Measurements from ENCODE around the gene E2F4.

E2F4 gene

DNA sequence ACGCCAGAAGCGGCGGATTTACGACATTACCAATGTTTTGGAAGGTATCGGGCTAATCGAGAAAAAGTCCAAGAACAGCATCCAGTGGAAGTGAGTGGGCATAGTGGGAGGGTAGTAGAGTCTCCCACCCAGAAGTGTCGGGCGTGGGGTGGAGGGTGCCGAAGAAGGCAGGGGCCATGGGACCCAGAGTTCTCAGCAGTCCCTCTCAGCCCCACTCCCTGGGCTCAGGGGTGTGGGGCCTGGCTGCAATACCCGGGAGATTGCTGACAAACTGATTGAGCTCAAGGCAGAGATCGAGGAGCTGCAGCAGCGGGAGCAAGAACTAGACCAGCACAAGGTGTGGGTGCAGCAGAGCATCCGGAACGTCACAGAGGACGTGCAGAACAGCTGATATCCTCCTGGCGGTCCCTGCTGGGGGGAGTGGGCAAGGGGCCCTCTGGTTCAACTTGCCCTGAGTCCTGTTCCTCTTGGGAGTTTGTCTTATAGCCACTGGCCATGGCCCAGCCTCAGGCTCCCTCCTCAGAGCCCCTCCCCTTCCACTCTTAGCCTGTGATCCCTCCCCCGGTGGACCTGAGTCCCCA lies 916 bp downstream of the E2F4 start:
- no peak for DNase-seq

DNA sequence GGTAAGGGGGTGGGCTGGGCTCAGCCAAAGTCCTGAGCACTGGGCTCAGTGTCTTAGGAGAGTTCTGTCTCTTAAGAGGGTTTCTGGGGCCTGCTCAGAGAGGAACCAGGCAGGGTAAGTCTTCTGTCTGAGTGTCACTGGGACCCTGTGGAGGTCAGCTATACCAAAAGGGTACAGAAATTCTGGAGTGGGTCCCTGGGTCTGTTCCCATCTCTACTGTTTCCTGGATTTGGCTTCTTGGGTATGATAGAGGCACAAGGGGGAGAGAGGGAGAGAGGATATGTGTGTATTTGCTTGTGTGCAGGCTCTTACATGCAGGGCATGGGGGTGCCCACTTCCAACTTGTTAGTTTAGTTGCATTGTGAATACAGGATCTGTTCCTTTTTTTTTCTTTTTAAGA lies 1.6 kb downstream of the E2F4 start:
- no peak for DNase-seq

DNA sequence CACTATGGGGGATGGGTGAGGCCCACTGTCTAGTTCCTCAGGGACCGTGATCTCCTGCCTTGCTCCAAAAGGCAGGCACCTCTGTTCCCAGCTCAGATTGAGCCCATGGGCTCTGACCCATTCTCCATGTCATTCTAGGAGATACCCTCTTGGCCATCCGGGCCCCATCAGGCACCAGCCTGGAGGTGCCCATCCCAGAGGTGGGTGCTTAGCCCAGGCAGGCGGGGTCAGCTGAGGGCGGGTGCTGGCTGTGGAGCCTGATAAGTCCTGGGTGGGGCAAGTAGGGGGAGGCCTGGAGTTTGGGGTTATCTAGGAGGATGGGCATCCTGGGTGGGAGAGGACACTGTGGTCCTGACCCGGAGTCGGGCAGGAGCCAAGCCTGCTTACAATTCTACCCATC lies 2.3 kb downstream of the E2F4 start:
- no peak for DNase-seq

DNA sequence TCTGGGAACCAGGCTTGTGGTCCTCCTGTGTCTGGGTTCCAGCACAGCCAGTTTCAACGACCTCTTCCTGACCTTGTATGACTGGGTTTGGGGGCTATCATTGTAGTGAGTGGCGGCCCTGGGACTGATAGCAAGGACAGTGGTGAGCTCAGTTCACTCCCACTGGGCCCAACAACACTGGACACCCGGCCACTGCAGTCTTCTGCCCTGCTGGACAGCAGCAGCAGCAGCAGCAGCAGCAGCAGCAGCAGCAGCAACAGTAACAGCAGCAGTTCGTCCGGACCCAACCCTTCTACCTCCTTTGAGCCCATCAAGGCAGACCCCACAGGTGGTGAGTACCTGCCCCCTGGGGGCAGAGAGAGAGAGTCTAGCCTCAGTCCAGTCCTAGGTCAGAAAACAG lies 3.7 kb downstream of the E2F4 start:
- no peak for DNase-seq

DNA sequence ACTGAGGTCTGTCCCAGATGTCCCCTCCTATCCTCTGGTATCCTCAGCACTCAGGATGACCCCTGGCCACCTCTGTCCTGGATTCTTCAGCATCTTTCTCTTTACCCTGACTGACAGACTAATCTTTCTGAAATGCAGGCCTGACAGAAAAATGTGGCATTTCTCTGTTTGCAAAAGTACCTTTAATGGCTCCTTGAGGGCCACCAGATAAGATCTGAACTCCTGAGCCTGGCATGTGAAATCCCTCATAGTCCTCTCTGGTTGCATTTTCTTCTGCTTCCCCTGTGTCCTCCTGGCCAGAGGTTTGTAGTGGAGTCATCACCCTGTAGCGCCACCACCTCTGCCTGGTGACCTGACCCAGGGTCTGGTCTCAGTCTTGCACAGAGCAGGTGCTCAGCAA lies 4.9 kb downstream of the E2F4 start:
- DNase-seq: no peak

DNA sequence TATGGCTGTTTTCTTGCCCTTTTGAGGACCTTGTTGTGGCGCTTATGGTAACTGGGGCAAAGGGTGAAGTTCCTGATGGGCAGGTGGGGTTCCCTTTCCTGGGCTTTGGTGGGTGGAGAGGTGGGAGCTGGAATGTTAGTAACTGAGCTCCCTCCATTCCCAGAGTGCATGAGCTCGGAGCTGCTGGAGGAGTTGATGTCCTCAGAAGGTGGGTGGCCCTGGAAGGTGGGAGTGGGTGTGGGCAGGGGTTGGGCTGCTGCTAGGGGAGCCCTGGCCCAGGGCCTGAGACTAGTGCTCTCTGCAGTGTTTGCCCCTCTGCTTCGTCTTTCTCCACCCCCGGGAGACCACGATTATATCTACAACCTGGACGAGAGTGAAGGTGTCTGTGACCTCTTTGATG lies 5.7 kb downstream of the E2F4 start:
- DNase-seq: no peak

DNA sequence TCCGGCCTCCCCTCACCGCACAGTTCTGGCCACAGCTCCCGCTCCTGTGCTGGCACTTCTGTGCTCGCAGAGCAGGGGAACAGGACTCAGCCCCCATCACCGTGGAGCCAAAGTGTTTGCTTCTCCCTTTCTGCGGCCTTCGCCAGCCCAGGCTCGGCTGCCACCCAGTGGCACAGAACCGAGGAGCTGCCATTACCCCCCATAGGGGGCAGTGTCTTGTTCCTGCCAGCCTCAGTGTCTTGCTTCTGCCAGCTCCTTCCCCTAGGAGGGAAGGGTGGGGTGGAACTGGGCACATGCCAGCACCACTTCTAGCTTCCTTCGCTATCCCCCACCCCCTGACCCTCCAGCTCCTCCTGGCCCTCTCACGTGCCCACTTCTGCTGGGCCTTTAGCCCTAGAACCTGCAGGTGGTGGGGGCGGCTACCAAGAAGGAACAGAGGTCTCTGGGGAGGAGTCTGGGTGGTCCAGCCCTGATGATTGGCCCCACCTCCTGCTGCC lies 6.3 kb downstream of the E2F4 start:
- DNase-seq: no peak

DNA sequence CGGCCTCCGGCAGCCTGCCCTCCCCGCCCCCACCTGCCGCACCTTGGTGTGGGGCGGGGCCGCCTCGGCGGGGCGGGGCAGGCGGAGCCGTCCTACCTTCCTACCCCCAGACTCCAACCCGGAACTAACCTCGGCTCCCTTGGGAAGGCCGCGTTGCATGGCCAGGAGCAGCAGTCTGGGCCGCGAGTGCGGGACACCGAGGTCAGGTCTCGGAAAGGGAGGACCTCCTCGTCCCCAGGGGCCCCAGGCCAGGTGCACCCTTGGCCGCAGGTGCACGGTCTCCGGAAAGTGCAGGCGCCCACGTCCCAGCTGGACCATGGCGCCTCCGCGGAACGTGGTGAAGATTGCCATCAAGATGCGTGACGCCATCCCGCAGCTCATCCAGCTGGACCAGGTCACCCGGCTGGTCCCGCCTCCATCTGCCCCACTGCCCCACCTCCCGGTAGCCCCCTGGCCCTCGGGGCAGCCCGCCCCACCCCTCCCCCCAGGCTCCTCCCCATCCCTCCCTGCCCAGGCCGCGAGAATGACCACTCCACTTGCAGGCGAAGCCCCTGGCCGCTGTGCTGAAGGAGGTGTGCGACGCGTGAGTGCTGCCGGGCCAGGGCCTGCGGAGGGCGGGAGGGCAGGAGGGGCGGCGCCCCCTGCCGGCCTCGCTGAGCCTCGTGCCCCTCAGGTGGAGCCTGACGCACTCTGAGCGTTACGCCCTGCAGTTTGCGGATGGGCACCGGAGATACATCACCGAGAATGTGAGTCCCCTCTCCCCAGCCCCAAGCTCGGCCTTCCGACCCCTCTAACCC lies 7.3 kb downstream of the E2F4 start, which contains the start of gene ELMO3:
ELMO3 (plus strand) TSS at position 121 of the 797 bp plus-strand sequence; CDS start at position 317, 196 bp downstream.
- no peak for DNase-seq

DNA sequence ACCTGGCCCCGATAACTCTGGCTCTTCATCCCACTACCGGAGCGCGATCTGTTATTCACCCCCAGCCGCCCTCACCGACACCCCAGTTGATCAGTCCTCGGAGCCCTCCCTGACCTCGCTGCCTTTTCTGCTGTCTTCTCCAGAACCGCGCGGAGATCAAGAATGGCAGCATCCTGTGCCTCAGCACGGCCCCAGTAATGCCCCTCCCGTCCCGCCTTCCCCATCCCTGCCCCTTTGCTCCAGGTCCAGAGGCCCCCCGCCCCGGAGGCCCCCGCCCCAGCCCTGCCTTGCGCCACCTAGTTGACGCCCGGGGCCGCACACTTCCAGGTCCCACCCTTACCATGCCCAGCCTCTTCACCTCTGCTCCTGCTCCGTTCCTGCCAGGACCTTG lies 7.8 kb downstream of the E2F4 start:
- no peak for DNase-seq

DNA sequence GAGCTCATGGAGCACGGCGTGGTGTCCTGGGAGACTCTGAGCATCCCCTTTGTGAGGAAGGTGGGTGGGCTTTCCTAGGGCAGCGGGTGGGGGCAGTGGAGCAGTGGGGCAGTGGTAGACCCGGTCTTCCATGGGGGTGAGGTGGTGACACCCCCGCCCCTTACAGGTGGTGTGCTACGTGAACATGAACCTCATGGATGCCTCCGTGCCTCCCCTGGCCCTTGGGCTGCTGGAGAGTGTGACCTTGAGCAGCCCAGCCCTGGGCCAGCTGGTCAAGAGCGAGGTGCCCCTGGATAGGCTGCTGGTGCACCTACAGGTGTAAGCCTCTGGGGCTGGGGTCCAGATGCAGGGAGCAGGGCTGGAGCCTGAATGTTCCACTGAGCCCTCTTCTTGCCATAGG lies 8.5 kb downstream of the E2F4 start:
- DNase-seq: no peak

DNA sequence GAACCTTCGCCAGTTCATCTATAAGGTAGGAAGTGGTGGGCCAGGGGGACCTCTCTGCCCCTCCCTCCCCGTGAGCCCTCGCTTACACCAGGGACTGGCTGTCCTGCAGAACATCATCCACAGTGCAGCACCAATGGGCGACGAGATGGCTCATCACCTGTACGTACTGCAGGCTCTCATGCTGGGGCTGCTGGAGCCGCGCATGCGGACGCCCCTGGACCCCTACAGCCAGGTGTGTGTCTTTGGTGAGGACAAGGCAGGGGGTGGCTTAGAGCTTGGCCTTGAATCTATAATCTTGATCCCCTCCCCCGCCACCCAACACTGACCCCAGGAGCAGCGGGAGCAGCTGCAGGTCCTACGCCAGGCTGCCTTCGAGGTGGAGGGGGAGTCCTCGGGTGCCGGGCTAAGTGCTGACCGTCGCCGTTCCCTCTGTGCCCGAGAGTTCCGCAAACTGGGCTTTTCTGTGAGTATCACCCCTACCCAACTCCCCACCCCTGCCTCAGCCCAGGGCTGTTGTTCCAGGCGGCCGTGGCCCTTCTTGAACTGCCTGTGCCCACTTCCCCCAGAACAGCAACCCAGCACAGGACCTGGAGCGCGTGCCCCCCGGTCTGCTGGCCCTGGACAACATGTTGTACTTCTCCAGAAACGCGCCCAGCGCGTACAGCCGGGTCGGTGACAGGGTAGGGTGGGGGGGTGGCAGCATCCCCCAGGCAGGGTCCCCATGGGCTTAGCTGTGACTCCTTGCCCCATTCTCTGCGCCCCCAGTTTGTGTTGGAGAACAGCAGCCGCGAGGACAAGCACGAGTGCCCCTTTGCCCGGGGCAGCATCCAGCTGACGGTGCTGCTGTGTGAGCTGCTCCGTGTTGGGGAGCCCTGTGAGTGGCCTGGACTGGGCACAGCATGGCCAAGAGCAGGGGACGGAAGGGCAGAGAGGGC lies 9.7 kb downstream of the E2F4 start:
- DNase-seq: no peak

DNA sequence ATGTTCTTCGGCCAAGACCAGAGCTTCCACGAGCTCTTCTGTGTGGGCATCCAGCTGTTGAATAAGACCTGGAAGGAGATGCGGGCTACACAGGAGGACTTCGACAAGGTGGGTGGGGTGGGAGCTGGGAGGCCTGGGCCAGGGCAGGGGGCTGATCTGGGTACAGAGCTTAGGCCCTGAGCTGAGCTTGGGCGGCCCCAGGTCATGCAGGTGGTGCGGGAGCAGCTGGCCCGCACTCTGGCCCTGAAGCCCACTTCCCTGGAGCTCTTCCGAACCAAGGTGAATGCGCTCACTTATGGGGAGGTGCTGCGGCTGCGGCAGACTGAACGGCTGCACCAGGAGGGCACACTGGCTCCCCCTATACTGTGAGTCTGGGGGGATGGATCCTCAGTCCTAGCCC lies 10.5 kb downstream of the E2F4 start:
- no peak for DNase-seq

DNA sequence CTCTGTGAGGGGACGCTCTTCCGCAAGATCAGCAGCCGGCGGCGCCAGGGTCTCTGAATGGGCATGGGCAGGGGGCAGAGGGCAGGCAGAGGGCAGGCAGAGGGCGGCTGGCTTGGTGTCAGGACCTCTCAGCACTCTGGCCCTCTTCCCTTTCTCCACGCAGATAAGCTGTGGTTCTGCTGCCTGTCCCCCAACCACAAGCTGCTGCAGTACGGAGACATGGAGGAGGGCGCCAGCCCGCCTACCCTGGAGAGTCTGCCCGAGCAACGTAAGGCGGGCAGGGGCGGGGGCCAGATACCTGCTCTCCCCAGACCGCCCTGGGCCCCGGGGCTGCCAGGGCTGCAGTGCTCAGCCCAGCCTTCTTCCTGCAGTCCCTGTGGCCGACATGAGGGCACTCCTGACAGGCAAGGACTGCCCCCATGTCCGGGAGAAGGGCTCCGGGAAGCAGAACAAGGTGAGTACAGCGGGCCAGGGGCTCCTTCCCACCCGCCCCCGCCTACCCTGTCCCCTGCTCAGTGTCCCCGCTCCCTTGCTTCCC lies 11.1 kb downstream of the E2F4 start:
- DNase-seq: no peak

DNA sequence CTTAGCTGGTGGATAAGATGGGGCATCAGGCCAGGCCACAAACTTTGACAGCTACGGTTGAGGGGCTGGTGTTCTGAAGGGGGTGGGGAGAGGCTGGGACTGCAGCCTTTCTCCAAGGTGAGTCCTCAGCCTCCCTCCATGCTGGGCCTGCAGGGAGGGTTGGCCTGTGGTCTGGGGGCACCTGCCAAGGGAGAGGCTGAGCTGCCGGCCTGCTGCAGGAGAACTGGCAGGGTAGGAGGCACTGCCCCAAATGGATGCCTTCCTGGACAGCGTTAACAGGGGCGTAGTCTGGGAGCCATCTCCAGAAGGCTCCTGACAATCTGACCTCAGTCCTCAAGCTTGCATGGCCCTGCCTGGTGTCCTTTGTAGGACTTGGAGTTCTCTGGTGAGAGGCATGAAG lies 12.1 kb downstream of the E2F4 start:
- no peak for DNase-seq

DNA sequence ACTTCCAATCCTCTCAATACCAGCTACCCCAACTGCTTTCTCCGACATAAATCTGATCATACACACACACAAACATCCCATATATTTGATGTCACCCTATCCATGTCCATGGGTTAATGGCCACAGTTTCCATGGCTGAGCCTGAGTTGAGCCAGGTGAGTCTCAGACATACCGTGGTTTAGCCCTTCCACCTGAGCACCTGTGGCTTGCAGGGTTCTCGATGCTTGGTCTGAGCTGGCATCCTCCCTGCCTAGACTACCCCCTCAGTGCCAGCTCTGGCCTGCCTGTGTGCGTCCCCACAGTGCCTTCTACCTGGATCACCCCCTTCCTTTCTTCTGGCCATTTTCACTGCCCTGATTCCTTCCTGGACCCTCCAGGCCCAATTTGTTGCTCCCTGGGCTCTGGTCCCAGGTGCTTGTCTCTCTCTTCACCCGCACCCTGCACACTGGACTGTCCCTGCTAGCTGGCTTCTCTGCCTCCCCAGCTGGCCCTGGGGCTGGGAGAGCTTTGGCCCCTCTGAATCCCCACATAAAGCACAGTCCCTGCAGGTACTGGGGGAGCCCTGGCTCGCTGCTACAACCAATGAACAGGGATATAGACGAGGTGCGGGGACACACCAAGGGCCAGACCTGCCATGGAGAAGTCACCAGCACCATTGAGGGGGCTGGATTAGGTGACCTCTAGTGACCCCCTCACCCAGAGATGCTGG lies 14.3 kb downstream of the E2F4 start:
- no peak for DNase-seq

DNA sequence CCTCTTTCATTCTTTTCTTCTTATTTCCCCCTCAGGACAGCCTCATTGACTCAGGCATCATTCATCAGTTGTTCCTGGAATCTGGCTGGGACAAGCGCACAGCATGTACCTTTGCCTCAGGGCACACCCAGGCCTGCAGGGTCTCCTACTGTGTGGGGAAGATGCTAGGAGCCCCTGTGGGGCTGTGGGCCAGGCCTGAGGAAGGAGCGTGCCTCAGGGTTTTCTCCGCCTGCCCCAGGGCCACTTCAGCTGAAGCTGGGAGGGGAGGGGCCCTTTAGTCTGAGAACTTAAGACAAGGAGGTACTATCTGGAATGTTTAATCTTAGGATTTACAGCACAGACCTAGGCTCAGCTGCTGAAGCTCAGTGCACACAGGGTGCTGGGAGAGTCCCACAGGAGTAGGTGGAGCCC lies 14.9 kb downstream of the E2F4 start:
- no peak for DNase-seq

DNA sequence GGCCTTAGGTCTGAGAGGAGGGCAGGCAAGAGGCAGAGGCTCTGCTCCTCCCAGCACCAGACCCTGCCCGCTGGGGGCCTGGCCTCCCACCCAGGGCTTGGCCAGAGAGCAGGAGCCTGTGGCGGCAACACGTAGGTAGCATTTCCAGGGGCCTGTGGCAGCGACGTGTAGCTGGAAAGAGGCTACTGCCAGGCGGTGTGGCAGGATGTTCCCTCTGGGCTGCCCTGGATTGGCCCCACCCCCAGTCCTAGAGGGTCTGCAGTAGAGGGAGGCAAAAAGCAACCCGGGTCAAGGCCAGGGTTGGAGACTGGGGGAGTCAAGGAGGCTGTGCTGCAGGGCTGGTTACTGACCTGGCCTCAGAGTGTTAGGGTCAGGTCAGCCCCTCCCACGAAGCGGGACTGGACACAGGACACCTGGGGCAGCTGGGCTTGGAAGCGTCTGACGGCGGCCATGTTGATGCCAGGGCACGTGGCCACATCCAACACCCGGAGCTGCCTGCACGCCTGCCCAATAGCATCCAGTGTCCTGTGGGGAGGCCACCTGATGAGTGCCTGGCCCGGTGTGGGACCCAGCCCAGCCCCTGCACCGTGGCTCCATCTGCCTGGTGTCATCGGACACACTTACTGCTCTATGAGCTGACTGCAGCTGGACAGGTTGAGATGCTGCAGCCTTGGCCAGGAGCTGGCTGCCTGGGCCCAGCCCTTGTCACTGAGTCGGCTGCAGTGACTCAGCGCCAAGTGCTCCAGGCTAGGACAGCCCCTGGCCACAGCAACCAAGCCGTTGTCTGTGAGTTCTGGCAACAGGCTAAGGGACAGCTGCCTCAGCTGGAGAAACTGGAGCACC lies 15.5 kb downstream of the E2F4 start:
- no peak for DNase-seq

DNA sequence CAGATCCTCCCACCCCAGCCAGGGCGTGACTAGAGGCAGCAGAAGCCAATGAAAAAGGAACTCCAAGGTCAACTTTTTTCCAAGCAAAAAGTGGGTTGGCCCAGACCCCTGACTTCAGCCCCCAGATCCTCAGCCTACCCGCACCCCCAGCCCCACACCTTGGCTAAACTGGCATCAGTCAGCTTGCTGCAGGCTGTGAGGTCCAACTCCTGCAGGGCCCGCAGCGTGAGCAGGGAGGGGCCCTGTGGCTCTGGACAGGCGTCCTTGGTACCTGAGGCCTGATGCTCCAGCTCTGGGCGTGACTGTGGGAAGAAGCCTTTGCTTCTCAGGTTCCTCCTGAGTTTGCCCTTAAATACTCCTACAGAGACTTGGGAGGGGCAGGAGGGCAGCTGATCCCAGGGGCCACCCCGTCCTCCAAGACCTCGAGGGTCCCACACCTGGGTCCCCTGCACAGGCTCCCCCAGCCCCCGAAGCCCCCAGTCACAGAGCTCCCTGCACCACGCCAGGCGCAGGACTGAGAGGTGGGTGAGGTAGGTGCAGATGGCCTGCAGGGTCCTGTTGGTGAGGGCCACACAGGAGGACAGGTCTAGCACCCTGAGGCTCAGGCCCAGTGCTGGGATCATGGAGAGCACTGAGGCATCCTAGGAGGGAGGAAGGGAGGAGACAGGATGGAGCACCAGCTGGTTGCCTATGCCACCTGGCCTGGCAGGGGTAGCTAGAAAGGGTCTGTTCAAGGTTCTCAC lies 16.4 kb downstream of the E2F4 start:
- DNase-seq: no peak

DNA sequence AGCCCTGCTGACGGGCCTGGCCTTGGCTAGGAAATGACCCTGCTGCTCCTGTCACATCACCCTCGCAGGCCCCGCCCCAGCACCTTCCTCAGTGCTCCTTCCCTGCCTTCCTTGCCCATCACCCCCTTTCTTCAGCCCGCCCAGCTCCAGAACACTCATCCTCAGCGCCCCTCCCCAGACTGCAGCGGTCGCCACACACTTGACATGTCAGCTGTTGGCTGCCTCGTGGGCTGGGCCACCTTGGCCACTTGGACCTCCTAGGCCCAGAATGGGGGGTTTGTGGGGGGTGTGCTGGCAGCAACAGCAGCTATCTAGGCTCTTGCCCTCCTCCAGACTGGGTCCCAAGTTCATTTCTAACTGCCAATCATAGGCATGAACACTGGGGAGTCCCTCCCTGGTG lies 17.6 kb downstream of the E2F4 start:
- DNase-seq: no peak

DNA sequence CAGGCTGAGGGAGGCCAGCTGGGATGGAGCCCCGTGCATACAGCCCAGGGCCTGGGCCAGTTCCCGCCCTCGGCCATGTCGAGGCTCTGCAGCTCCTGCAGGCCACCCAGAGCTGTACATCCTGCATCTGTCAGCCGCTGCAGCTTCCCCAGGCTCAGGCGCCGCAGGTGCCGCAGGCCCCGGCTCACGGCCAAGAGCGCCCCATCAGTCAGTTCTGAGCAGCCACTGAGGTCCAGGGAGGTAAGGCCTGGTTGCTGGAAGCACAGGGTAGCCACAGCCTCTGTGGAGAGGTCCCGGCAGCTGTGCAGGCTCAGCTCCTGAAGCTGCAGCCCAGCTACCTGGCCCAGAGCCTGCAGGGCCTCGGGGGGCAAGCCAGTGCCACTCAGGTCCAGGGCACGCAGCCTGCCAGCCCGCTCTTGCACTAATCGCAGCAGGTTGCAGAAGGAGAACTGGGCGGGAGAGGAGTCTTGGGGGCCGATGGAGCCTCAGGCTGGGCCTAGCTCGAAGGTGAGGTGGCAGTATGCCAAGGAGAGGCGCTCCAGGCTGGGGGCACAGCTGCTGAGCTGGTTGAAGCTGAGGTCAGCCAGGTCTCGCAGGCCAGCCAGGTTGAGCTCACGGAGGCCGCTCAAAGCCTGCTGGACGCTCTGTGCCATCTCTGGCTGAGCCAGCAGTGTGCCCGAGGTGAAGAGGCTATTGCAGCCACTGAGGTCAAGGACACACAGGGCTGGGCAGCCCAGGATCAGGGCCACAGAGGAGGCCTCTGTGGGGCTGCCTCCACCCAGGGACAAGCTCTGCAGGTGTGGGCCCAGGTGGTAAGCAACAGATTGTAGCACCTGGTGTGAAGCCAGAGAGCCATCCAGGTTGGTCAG lies 18.3 kb downstream of the E2F4 start:
- peak; percentile 11 for DNase-seq
